Measurements from ENCODE around the gene BCL2L2. TPM values are rescaled to one million over a fixed set of nuclear protein-coding genes. Genes with fewer than 3 reads are reported as not detected.

The BCL2L2 gene
- total and polyA plus RNA-seq, 9 of the 15 experiments (the other 6 are each of a cell fraction or from before 2014, with no cell fraction given), result 2.6 to 32.5 (median 14.7) TPM

- TF ChIP-seq ARID3A (IDR thresholded peaks at IDR 0.05; ENCODE audit: borderline replicate concordance, low read depth, low read length), result no peak
- TF ChIP-seq PHF21A (IDR thresholded peaks at IDR 0.05; ENCODE audit: borderline replicate concordance, low read depth), result no peak
- no peak for TF ChIP-seq JUND (IDR thresholded peaks at IDR 0.05; ENCODE audit: borderline replicate concordance, low read depth, low read length)
- no peak for TF ChIP-seq JUND (tag; IDR thresholded peaks at IDR 0.05; ENCODE audit: borderline replicate concordance, low read depth, low read length)
- TF ChIP-seq HMG20B (CRISPR knock-in tag; IDR thresholded peaks at IDR 0.05), result no peak
- no peak for TF ChIP-seq FOXJ2 (tag; IDR thresholded peaks at IDR 0.05)
- no peak for TF ChIP-seq CGGBP1 (CRISPR knock-in tag; IDR thresholded peaks at IDR 0.05)
- TF ChIP-seq, protein P1, sequence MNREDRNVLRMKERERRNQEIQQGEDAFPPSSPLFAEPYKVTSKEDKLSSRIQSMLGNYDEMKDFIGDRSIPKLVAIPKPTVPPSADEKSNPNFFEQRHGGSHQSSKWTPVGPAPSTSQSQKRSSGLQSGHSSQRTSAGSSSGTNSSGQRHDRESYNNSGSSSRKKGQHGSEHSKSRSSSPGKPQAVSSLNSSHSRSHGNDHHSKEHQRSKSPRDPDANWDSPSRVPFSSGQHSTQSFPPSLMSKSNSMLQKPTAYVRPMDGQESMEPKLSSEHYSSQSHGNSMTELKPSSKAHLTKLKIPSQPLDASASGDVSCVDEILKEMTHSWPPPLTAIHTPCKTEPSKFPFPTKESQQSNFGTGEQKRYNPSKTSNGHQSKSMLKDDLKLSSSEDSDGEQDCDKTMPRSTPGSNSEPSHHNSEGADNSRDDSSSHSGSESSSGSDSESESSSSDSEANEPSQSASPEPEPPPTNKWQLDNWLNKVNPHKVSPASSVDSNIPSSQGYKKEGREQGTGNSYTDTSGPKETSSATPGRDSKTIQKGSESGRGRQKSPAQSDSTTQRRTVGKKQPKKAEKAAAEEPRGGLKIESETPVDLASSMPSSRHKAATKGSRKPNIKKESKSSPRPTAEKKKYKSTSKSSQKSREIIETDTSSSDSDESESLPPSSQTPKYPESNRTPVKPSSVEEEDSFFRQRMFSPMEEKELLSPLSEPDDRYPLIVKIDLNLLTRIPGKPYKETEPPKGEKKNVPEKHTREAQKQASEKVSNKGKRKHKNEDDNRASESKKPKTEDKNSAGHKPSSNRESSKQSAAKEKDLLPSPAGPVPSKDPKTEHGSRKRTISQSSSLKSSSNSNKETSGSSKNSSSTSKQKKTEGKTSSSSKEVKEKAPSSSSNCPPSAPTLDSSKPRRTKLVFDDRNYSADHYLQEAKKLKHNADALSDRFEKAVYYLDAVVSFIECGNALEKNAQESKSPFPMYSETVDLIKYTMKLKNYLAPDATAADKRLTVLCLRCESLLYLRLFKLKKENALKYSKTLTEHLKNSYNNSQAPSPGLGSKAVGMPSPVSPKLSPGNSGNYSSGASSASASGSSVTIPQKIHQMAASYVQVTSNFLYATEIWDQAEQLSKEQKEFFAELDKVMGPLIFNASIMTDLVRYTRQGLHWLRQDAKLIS (CRISPR knock-in tag; IDR thresholded peaks at IDR 0.05), result no peak
- TF ChIP-seq GABPB1 (CRISPR knock-in tag; IDR thresholded peaks at IDR 0.05), result no peak
- no peak for TF ChIP-seq ZNF280A (IDR thresholded peaks at IDR 0.05; ENCODE audit: low read depth, partially characterized antibody)
- peak; percentile 33; the same call in 1 of the 2 replicates for TF ChIP-seq NFRKB (IDR thresholded peaks at IDR 0.05; ENCODE audit: low read depth)
- no peak; the same call in 1 of the 2 replicates for TF ChIP-seq E2F4 (CRISPR knock-in tag; IDR thresholded peaks at IDR 0.05; ENCODE audit: low read depth)
- peak; percentile 6; the same call in 1 of the 2 replicates for TF ChIP-seq SP1 (CRISPR knock-in tag; IDR thresholded peaks at IDR 0.05)
- no peak for TF ChIP-seq DLX4 (CRISPR knock-in tag; IDR thresholded peaks at IDR 0.05)
- TF ChIP-seq, protein P2, sequence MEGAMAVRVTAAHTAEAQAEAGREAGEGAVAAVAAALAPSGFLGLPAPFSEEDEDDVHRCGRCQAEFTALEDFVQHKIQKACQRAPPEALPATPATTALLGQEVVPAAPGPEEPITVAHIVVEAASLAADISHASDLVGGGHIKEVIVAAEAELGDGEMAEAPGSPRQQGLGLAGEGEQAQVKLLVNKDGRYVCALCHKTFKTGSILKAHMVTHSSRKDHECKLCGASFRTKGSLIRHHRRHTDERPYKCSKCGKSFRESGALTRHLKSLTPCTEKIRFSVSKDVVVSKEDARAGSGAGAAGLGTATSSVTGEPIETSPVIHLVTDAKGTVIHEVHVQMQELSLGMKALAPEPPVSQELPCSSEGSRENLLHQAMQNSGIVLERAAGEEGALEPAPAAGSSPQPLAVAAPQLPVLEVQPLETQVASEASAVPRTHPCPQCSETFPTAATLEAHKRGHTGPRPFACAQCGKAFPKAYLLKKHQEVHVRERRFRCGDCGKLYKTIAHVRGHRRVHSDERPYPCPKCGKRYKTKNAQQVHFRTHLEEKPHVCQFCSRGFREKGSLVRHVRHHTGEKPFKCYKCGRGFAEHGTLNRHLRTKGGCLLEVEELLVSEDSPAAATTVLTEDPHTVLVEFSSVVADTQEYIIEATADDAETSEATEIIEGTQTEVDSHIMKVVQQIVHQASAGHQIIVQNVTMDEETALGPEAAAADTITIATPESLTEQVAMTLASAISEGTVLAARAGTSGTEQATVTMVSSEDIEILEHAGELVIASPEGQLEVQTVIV (CRISPR knock-in tag; IDR thresholded peaks at IDR 0.05; ENCODE audit: borderline replicate concordance), result no peak
- TF ChIP-seq CEBPG (CRISPR knock-in tag; IDR thresholded peaks at IDR 0.05), result 0 out of 2 replicates have a peak, but pooled peaks have one; percentile 12
- TF ChIP-seq CEBPG (tag; conservative IDR thresholded peaks at IDR 0.05 in 1 of 2, IDR thresholded peaks at IDR 0.05 in 1 of 2), result no peak
Observed at GRCh38 chr14:23301969-23302289, 4.7 kb upstream of the BCL2L2 start (continued).

Data from K562 (cell line).